ENCODE measurements around the gene TULP4.
"Not testable (repeated sequence)": the region's sequence is repeated elsewhere in the genome, so short reads cannot be mapped to it uniquely, and the experiment has no call there.

The TULP4 gene
- total RNA-seq = 48.5 to 128 (median 70.8) reads per million in 3 experiments

GRCh38 chr6:158312165-158312564, at the start of gene TULP4:
TSS of gene TULP4 (plus strand) at chr6:158312465. CDS start at chr6:158314017, 1,552 bp downstream.
- no peak for DNase-seq

GRCh38 chr6:158262755-158263154, 49.5 kb upstream of the TULP4 start:
- DNase-seq = no peak

DNA sequence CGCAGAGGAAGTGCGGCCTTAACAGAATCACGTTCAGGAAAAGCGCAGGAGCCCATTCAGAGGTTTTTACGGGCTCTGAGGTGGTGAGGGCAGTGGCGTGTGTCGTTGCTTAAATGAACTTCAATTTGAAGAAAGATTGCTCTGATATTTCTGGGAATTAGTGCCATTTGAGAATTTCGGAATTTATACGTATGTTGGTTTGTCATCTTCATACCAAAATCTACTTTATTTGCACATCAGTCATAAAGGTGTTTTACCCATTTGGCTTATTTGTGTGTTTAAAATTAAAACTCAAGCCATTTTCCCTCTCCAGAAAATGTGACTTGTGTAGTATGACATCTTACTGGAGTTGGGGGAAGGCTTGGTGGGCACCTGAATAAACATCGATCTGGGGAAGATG, 48.1 kb upstream of the TULP4 start:
- no peak for DNase-seq

DNA sequence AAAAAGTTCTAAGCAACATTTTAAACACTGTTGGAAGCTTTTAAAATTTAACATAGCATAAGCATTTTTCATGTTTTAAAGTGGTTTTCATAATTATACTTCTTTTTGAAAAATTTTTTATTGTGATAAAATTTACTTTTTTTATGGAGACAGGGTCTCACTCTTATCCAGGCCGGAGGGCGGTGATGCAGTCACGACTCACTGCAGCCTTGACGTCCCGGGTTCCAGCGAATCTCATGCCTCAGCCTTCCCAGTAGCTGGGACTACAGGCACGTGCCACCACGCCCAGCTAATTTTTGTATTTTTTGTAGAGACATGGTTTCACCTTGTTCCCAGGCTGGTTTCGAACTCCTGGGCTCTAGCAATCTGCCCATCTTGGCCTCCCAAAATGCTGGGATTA, 46.1 kb upstream of the TULP4 start:
- DNase-seq = no peak

DNA sequence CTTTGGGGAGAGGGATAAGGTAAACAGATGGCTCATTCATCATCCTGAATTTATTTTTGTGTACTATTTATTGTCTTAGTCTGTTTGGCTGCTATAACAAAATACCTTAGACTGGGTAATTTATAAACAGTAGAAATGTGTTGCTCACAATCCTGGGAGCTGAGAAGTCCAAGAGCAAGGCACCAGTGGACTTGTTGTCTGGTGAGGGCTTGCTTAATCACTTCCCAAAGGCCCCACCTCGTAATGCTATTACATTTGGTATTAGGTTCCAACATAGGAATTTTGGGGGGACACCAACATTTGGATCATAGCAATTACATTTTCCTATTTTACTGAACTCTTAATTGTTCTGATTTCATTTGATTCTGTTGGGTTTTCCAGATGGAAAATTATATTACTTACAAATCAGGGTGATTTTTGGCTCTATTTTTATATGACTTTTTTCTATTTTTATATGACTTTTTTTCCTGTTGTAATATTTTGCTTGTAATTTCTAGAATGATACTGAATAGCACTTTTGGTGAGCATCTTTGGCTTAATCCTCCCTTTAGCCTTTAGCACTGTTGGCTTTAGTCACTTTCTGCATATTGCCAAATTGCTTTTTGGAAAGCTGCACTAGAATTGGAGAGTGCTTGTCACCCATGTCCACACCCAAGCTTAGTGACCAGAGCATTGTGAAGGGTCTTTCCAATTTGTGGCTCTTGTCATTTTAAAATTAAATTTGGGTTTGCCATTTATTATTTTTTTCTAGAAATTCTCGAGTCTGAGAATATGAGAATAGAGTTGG, 43.7 kb upstream of the TULP4 start:
- DNase-seq = no peak

GRCh38 chr6:158269657-158270056, 42.6 kb upstream of the TULP4 start:
- no peak for DNase-seq

- DNase-seq = no peak
Observed at GRCh38 chr6:158270389-158271127, 41.7 kb upstream of the TULP4 start.

DNA sequence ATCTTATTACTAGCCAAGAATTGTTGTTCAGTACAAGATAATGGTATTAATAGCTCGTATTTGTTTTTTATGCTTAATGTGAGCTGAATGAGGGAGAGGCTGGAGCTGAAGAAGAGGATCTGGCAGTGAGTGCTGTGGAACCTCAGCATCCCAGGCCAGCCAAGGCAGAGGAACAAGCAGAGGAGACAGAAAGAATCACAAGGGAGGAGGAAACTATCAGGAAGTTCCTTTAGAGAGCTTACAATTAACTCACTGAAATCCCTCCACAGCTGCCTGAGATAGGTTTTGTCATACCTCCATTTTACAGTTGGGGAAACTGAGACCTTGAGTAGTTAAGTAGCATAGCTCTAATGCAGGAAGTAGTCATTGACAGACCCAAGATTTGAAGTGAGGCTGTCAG, 39.9 kb upstream of the TULP4 start:
- DNase-seq = no peak

DNA sequence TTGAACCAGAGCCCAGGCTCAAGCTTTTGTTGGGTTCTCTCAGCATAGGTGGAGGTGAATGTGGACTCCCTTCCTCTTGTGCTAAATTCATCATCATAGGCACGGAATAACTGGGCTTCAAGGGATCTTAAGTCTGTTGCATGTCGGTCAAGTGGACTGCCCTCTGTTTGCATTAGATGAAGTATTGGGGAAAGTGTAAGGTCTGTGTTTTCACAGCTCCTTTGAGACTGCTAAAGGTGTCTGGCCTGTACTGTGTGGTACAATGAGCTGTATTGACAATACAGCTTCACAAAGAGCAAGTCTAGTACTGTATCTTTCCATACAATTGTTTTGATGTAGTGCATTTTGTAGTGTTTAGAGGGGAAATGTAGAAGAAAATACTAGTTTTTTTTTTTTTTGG, 34.3 kb upstream of the TULP4 start:
- no peak for DNase-seq

- DNase-seq = no peak
Observed at GRCh38 chr6:158279615-158280014, 32.6 kb upstream of the TULP4 start.

- peak; percentile 37 for DNase-seq
Observed at GRCh38 chr6:158283304-158283980, 28.8 kb upstream of the TULP4 start.

- DNase-seq = peak; percentile 39
Observed at GRCh38 chr6:158284007-158284875, 28.0 kb upstream of the TULP4 start.

DNA sequence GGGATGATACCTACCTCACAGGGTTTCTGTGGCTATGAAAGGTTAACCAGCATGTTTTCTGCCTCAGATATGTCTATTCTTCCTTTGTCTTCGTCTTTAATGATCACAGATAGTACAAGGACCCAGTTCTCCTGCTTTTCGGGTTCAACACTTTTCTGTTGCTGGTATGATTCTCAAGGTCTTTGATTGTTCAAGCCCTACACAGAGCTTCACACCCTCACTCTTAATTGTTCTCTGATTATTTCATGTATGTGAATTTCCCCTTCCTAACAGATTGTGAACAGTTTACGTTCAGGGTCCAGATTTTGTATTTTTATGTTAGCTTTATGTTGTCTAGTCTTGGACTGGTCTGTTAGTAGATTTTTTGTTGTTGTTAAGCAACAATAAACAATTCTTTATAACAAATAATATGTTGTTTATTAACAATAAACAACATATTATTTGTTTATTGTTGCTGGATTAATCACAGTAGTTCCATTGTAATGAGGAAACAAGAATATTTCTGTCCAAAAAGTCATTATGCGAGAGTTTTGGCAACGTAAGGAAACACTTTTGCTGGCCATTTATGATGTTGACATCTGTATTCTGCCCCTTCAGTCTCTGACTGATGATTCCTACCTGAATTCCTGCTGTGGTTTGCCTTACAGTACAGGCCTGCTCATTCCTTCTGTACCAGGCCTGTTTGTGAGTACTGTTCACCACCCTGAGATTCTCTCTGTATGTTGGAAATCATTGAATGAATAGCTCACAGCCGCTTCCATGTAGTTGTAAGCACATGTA, 27.2 kb upstream of the TULP4 start:
- DNase-seq = no peak

DNA sequence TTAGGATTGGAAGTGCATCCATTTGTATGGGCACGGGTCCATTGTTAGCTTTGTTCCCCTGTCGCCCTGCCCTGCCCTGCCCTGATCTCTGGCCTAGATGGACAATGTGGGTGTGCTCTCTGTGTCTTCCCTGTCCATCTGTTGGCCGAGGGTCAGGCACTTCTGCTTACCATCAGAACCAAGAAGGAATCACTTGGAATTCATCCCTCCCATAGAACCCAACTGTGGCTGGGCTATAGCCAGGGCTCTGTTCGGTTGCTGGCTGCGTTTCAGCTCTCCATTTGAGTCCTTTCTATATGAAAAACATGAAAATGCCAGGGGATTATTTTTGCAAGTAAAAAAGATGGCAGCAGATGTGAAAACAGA, 26.6 kb upstream of the TULP4 start:
- no peak for DNase-seq

GRCh38 chr6:158286413-158286812, 25.9 kb upstream of the TULP4 start:
- no peak for DNase-seq

- no peak for DNase-seq
Observed at GRCh38 chr6:158287047-158287446, 25.2 kb upstream of the TULP4 start.

GRCh38 chr6:158290040-158290439, 22.2 kb upstream of the TULP4 start:
- DNase-seq = peak; percentile 23

DNA sequence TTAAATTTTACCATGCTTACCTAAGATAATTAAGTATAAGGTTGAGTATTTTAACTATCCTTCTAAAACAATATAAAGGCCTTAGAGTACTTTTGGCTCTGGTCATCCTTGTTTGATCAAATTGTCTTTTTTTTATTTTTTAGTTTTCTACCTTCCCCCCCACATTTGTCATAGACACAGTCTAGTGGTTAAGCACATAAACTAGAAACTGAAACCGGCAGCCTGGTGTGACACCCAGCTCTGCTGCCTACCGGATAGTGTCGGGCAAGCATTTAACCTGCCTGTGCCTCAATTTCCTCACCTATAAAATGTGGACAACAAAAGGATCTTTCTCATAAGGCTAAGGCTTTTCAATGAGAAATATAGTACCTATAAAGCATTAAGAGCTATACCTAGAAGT, 21.6 kb upstream of the TULP4 start:
- peak; percentile 60 for DNase-seq

DNA sequence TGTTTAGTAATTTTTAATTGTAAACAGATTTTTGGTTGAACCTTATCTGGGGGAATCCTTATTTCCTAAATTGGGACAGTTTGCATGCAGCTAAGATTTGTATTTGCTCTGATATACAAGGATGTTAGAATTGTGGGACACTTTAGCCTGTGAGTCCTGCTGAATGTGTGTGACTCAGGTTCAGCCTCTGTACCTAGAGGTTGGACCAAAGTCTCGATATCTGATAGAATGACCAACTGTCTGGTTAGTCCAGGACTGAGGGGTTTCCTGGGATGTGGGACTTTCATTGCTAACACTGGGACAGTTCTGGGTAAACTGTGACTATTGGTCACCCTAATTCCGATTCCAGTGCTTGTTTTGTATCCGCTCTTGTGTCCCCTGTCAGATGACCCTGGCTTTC, 20.2 kb upstream of the TULP4 start:
- DNase-seq = no peak

GRCh38 chr6:158293122-158293521, 19.1 kb upstream of the TULP4 start:
- no peak for DNase-seq

- not testable (repeated sequence) for DNase-seq
Observed at GRCh38 chr6:158295976-158296853, 16.1 kb upstream of the TULP4 start.

Data from central memory CD4-positive, alpha-beta T cell (primary cell).